Lower lobe of right lung (tissue), 2 donors: Measurements from ENCODE around the gene EEF1A2. TPM values are rescaled to one million over a fixed set of nuclear protein-coding genes. Genes with fewer than 3 reads are reported as not detected.

Experiments used
- ATAC-seq, 2 donors: fragments of 200-7000 bp; cut with Tn5 transposase; one replicate each; pipeline ENCODE4 v1.9.1; 2020 to 2022; ENCODE audit warnings: mild to moderate bottlenecking in 2 of 2, moderate library complexity in 2 of 2
- DNase-seq: peaks from one replicate; pipeline ENCODE4 v3.0.0-alpha.2; 2020
- H3K27ac ChIP-seq: fragments of 200-600 bp; one replicate; pipeline ENCODE4 v1.8.0; 2022
- H3K27me3 ChIP-seq: fragments of 200-600 bp; one replicate; pipeline ENCODE4 v1.8.0; 2022; ENCODE audit warnings: low read depth
- H3K36me3 ChIP-seq: fragments of 200-600 bp; one replicate; pipeline ENCODE4 v1.8.0; 2022; ENCODE audit warnings: mild to moderate bottlenecking
- H3K4me1 ChIP-seq: fragments of 200-600 bp; one replicate; pipeline ENCODE4 v1.8.0; 2022
- H3K4me3 ChIP-seq: fragments of 200-600 bp; one replicate; pipeline ENCODE4 v1.8.0; 2022; ENCODE audit warnings: mild to moderate bottlenecking
- H3K9me3 ChIP-seq: fragments of 200-600 bp; one replicate; pipeline ENCODE4 v1.8.0; 2022
- intact Hi-C: fragments of 100-400 bp; cut with DNase I; formaldehyde crosslinking; loops from one replicate; pipeline ENCODE4 v1.11.0; 2022
- total RNA-seq: library from RNA; stranded (reverse); fragmentation: NEBNext Ultra II Directional; extraction: Animal tissue kit (Norgen Biotek cat#: 25700); gene quantifications from one replicate; pipeline ENCODE4 v1.2.1, GENCODE V29; 2021
- TF ChIP-seq, protein P1 (sequence below): fragments of 200-600 bp; IDR thresholded peaks from one replicate; pipeline ENCODE4 v1.8.0; 2022; ENCODE audit warnings: antibody characterized with exemption, mild to moderate bottlenecking
- donor health status: DM: no; HTN: yes; CAD: no; lungs with severe emphysema.

Gene EEF1A2
- total RNA-seq, 1 donor from 2014 or later, result 0.77 TPM

DNA sequence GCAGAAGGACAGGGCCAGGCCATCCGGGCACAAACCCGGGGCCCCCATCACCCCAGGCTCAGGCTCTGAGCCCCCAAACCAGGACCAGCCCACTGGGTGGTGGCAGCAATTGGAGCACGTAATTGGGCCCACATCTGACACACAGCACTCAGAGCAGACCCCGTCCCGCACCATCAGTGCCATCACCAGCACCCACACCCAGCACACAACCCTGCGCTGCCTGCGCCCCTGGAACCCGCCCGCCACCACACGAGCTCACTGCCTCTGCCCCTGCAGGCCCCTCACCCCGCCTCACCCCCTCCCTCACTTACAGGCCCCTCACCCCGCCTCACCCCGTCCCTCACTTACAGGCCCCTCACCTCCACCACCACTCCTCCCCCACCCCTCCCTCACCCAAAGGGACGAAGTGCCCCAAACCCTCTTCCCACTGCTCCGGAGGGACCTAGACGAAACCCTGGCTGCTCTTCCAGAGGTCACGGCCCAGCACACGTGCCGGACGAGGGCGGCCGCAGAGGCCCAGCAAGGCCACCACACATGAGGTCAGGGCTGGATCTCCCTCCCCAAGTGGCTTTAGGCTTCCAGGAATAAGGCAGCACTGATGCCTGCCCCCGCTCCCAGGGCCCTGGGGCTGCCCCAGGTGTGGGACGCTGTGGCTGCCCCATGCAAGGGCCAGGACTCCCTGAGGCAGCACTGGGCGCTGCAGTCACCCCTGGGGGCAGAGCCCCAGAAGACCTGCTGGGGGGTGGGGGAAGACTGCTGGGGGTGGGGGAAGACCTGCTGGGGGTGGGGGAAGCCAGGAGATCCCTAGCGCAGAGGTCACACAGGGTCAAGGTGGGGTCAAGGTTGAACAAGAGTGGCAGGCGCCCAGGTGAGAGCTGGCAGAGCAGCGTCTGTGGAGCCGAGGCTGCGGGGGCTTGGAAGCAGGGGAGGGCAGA is 48.8 kb downstream of the EEF1A2 start:
- peaks cover 53% of the 10 kb centered on the region for H3K27me3 ChIP-seq
- no peaks in the 10 kb centered on the region for H3K36me3 ChIP-seq
- no peak overlapping the region for H3K4me3 ChIP-seq
- H3K4me1 ChIP-seq, result peaks cover 13% of the 10 kb centered on the region
- no peaks in the 10 kb centered on the region for H3K9me3 ChIP-seq
- ATAC-seq (no peak), DNase-seq (no peak)
- intact Hi-C loops, result no loop called here
- H3K27ac ChIP-seq, result no peak overlapping the region
- TF ChIP-seq, protein P1, sequence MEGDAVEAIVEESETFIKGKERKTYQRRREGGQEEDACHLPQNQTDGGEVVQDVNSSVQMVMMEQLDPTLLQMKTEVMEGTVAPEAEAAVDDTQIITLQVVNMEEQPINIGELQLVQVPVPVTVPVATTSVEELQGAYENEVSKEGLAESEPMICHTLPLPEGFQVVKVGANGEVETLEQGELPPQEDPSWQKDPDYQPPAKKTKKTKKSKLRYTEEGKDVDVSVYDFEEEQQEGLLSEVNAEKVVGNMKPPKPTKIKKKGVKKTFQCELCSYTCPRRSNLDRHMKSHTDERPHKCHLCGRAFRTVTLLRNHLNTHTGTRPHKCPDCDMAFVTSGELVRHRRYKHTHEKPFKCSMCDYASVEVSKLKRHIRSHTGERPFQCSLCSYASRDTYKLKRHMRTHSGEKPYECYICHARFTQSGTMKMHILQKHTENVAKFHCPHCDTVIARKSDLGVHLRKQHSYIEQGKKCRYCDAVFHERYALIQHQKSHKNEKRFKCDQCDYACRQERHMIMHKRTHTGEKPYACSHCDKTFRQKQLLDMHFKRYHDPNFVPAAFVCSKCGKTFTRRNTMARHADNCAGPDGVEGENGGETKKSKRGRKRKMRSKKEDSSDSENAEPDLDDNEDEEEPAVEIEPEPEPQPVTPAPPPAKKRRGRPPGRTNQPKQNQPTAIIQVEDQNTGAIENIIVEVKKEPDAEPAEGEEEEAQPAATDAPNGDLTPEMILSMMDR, result no peak

DNA sequence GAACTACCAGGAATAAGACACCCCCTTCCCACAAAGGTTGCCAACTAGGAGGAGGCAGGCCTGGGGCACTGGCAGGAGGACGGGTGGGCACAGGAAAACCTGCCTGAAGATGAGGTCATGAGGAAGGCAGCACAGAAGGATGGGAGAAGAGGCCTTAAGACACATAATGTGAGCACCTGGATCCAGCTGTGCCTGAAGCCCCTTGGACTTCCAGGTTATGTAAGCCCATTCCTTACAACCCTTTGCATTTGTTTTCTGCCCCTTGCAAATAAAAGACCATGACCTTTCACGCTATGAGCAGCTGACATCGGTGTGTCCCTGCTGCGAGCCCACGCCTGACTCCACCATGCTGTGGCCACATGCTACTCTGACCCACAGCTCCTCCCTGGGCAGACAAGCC is 49.9 kb downstream of the EEF1A2 start:
- H3K4me3 ChIP-seq, result no peak overlapping the region
- no peaks in the 10 kb centered on the region for H3K9me3 ChIP-seq
- DNase-seq (no peak), ATAC-seq (no peak)
- H3K27ac ChIP-seq, result no peak overlapping the region
- TF ChIP-seq, protein P1, result no peak
- peaks cover 43% of the 10 kb centered on the region for H3K27me3 ChIP-seq
- intact Hi-C loops, result no loop called here
- no peaks in the 10 kb centered on the region for H3K36me3 ChIP-seq
- H3K4me1 ChIP-seq, result peaks cover 5% of the 10 kb centered on the region

DNA sequence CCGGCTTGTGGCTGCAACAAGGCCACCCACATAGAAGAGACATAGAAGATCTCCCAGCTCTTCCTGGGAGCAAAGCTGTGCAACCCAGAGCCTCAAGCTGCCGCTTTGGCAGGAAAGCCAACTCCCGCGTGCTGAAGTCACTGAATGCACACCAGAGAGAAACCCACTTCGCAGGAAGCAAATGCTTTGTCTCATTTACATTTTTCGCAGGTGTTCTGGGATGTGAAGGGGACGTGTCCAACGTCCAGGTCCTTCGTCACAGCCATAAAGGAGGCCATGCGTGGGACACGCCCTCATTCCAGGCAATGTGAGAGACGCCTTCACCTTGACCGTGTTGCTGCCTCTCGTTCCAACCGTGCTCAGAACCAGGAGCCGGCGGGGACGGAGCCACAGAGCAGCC is 50.9 kb downstream of the EEF1A2 start:
- no peak overlapping the region for H3K27ac ChIP-seq
- intact Hi-C loops, result no loop called here
- no peak for ATAC-seq
- no peak for DNase-seq
- H3K27me3 ChIP-seq, result peaks cover 33% of the 10 kb centered on the region
- H3K9me3 ChIP-seq, result no peaks in the 10 kb centered on the region
- H3K36me3 ChIP-seq, result no peaks in the 10 kb centered on the region
- H3K4me3 ChIP-seq, result no peak overlapping the region
- TF ChIP-seq, protein P1, result no peak
- H3K4me1 ChIP-seq, result no peaks in the 10 kb centered on the region

DNA sequence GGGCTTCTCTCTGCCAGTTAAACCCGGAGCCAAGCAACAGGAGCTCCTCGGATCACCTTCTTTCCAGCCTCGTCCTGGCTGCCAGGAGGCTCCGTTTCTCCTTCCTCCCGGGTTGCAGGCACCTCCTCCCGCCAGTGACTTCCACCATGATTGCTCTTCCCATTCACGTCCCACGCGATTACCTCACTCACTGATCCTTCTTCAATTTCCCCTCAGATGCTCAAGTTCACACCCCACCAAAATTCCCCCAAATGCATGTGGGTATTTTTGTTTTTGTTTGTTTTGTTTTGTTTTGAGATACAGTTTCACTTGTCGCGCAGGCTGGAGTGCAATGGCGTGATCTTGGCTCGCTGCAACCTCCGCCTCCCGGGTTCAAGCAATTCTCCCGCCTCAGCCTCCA is 51.6 kb downstream of the EEF1A2 start:
- Histone ChIP-seq H3K27ac (no peak overlapping the region), H3K27me3 (peaks cover 26% of the 10 kb centered on the region), H3K36me3 (no peaks in the 10 kb centered on the region), H3K9me3 (no peaks in the 10 kb centered on the region), H3K4me3 (no peak overlapping the region), H3K4me1 (no peaks in the 10 kb centered on the region)
- DNase-seq (no peak), ATAC-seq (no peak)
- intact Hi-C loops, result no loop called here
- TF ChIP-seq, protein P1, result no peak

DNA sequence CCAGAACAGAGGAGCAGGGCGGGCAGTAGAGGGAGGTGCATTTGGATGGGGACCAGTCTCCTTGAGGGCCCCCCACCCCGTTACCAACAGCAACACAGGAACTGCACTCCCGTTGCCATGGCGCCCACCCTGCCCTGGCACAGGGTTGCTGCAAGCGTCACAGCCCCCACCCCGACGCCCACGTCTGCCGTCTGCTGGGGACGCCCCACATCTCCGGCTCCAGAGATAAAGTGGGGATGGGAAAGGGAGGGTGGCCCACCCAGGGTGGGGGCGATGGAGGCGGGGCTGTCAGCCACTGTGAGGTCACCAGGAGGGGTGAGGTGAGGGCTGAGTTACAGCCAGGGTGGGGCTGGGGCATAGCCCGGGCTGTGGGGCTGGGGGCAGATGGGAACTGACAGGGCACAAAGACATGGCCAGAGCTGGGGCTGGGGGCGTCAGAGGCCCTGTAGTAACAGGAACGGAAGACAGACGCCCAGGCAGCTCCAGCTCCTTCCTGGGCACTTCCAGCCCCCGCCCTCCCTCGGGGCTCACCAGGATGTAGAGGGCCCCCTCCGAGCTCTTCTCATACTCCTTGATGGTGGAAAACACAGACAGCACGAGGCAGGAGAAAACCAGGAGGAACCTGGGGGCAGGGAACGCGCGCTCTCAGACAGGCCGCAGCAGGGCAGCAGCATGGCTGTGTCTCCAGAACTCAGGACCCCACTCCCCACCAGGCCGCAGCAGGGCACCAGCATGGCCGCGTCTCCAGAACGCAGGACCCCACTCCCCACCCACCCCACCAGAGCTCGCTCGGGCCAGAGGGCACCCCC is 52.5 kb downstream of the EEF1A2 start:
- Histone ChIP-seq H3K27me3 (peaks cover 23% of the 10 kb centered on the region), H3K4me3 (no peak overlapping the region), H3K9me3 (no peaks in the 10 kb centered on the region), H3K27ac (no peak overlapping the region), H3K36me3 (no peaks in the 10 kb centered on the region), H3K4me1 (no peaks in the 10 kb centered on the region)
- intact Hi-C loops, result no loop called here
- DNase-seq (no peak), ATAC-seq (no peak)
- TF ChIP-seq, protein P1, result no peak
